ENCODE measurements around the gene ZNF595. TPM values are rescaled to one million over a fixed set of nuclear protein-coding genes. Genes with fewer than 3 reads are reported as not detected.
A peak's percentile ranks its signal among the peaks of the same experiment; 100 is the strongest.

The ZNF595 gene
- total RNA-seq, 1 donor from 2014 or later = 6.4 TPM

- Histone ChIP-seq H3K36me3 (ENCODE audit: control insufficient read depth, insufficient read depth, low read length) (no peaks in the 10 kb centered on the region), H3K4me3 (ENCODE audit: low read depth, low read length) (peak overlapping the region; percentile 79), H3K27me3 (ENCODE audit: control insufficient read depth, insufficient read depth, low read length) (no peaks in the 10 kb centered on the region)
- DNase-seq (ENCODE audit: low read depth) = peak; percentile 1
- no peak for TF ChIP-seq CTCF (IDR thresholded peaks at IDR 0.05; ENCODE audit: insufficient read depth, low read length, poor library complexity, severe bottlenecking)
These were observed 72.1 kb downstream of the ZNF595 start for GRCh38 chr4:125091-125771.

GRCh38 chr4:125833-126232, 72.7 kb downstream of the ZNF595 start:
- H3K36me3 ChIP-seq (ENCODE audit: control insufficient read depth, insufficient read depth, low read length) = no peaks in the 10 kb centered on the region
- peak overlapping the region; percentile 79 for H3K4me3 ChIP-seq (ENCODE audit: low read depth, low read length)
- no peak for TF ChIP-seq CTCF (IDR thresholded peaks at IDR 0.05; ENCODE audit: insufficient read depth, low read length, poor library complexity, severe bottlenecking)
- H3K27me3 ChIP-seq (ENCODE audit: control insufficient read depth, insufficient read depth, low read length) = no peaks in the 10 kb centered on the region
- DNase-seq (ENCODE audit: low read depth) = no peak

GRCh38 chr4:132483-132882, 79.4 kb downstream of the ZNF595 start:
- H3K36me3 ChIP-seq (ENCODE audit: control insufficient read depth, insufficient read depth, low read length) = peaks cover 2% of the 10 kb centered on the region
- DNase-seq (ENCODE audit: low read depth) = no peak
- no peak overlapping the region for H3K4me3 ChIP-seq (ENCODE audit: low read depth, low read length)
- no peak for TF ChIP-seq CTCF (IDR thresholded peaks at IDR 0.05; ENCODE audit: insufficient read depth, low read length, poor library complexity, severe bottlenecking)
- H3K27me3 ChIP-seq (ENCODE audit: control insufficient read depth, insufficient read depth, low read length) = no peaks in the 10 kb centered on the region

Other genes with a start within 250 kb of the ZNF595 start
- gene ZNF718, start 71.2 kb downstream of the ZNF595 start, total RNA-seq = 13.5 and 13.9 TPM in 2 replicates